Gastroesophageal sphincter (tissue), 3 donors: ENCODE measurements around the gene SDK1.

Experiments
- EP300 ChIP-seq: sonication (generic); formaldehyde crosslinking; IDR thresholded peaks from one replicate; pipeline ENCODE4 v1.6.1; 2017; ENCODE audit warnings: antibody characterized with exemption, mild to moderate bottlenecking
- POLR2AphosphoS5 ChIP-seq: sonication (generic); formaldehyde crosslinking; IDR thresholded peaks from one replicate; pipeline ENCODE4 v1.6.1; 2017; ENCODE audit warnings: antibody characterized with exemption
- TF ChIP-seq, protein P1 (sequence below), 4 experiments: fragments of 200-600 bp in 2 of 4; fragments of 450-650 bp in 2 of 4; sonication (generic) in 1 of 4; IDR thresholded peaks; one replicate each; pipeline ENCODE4 v1.5.1; 2017 to 2019; ENCODE audit warnings: antibody characterized with exemption in 4 of 4, mild to moderate bottlenecking in 2 of 4, moderate library complexity in 2 of 4

- TF ChIP-seq, protein P1, sequence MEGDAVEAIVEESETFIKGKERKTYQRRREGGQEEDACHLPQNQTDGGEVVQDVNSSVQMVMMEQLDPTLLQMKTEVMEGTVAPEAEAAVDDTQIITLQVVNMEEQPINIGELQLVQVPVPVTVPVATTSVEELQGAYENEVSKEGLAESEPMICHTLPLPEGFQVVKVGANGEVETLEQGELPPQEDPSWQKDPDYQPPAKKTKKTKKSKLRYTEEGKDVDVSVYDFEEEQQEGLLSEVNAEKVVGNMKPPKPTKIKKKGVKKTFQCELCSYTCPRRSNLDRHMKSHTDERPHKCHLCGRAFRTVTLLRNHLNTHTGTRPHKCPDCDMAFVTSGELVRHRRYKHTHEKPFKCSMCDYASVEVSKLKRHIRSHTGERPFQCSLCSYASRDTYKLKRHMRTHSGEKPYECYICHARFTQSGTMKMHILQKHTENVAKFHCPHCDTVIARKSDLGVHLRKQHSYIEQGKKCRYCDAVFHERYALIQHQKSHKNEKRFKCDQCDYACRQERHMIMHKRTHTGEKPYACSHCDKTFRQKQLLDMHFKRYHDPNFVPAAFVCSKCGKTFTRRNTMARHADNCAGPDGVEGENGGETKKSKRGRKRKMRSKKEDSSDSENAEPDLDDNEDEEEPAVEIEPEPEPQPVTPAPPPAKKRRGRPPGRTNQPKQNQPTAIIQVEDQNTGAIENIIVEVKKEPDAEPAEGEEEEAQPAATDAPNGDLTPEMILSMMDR (IDR thresholded peaks at IDR 0.05) = no peak
- TF ChIP-seq POLR2AphosphoS5 (no peak), EP300 (no peak)
Measured at GRCh38 chr7:4266270-4267040, 965.4 kb downstream of the SDK1 start.
